HepG2 (cell line): Measurements from ENCODE around the gene PRRC1. TPM values are rescaled to one million over a fixed set of nuclear protein-coding genes. Genes with fewer than 3 reads are reported as not detected.

Experiments
- ATAC-seq: fragments of 200-7000 bp; cut with Tn5 transposase; 3 replicates; pipeline ENCODE4 v1.9.1; 2020; ENCODE audit warnings: mild to moderate bottlenecking, moderate library complexity
- BruUV-seq: library from RNA; stranded (reverse); fragments of 400-500 nt; replicated peaks from 2 replicates; lab custom pipeline; 2021; lab: Mats Ljungman, UMichigan
- CTCF ChIA-PET: fragments of 300-600 bp; formaldehyde crosslinking; extraction: SDS; loops from one replicate; lab custom pipeline; 2021; ENCODE audit warnings: low total read pairs, inconsistent platforms, low intra/inter-chr PET ratio; lab: Yijun Ruan, JAX
- POLR2A ChIA-PET: fragments of 350-600 bp; sonication (Branson Sonifier 250); formaldehyde crosslinking; loops from one replicate; lab custom pipeline; 2020; ENCODE audit warnings: antibody characterized with exemption, inconsistent platforms; lab: Yijun Ruan, JAX
- DNase-seq: peaks from one replicate; pipeline ENCODE4 v3.0.0-alpha.2; 2015; ENCODE audit warnings: low spot score
- FAIRE-seq: peaks from 3 replicates; lab custom pipeline; 2011; peaks lifted over from hg19 to GRCh38; lab: Jason Lieb, UNC
- H2AFZ ChIP-seq: one replicate; pipeline ENCODE4 v1.6.1; 2011; ENCODE audit warnings: low read length, inconsistent platforms
- H3K27ac ChIP-seq: fragments of 300-600 bp; 3 replicates; pipeline ENCODE4 v1.8.0; 2011; ENCODE audit warnings: mixed run types, mild to moderate bottlenecking, mixed read lengths, low read length, inconsistent platforms; ENCODE audit not compliant: insufficient read depth; ENCODE audit errors: extremely low read length
- H3K27me3 ChIP-seq, 2 experiments: fragments of 200-600 bp in 1 of 2; 2 replicates in 1 of 2; 3 replicates in 1 of 2; pipeline versions ENCODE4 v1.6.0 to v1.8.0; 2011; ENCODE audit warnings: low read length in 2 of 2, mild to moderate bottlenecking in 2 of 2, moderate library complexity in 2 of 2, inconsistent platforms in 1 of 2; ENCODE audit not compliant: insufficient read depth in 2 of 2, control insufficient read depth in 1 of 2
- H3K36me3 ChIP-seq, 2 experiments: fragments of 200-600 bp in 1 of 2; replicated peaks in 1 of 2; 2 replicates in 1 of 2; 3 replicates in 1 of 2; pipeline versions ENCODE4 v1.5.1 to v1.8.0; 2011; ENCODE audit warnings: low read length in 2 of 2, inconsistent platforms in 1 of 2; ENCODE audit not compliant: insufficient read depth in 2 of 2, control insufficient read depth in 1 of 2
- H3K4me1 ChIP-seq: 2 replicates; pipeline ENCODE4 v1.5.1; 2012; ENCODE audit warnings: low read length, inconsistent platforms; ENCODE audit not compliant: insufficient read depth
- H3K4me2 ChIP-seq: 2 replicates; pipeline ENCODE4 v1.6.0; 2011; ENCODE audit warnings: low read depth, low read length, inconsistent platforms
- H3K4me3 ChIP-seq, 3 experiments: fragments of 200-600 bp in 1 of 3; sonication (generic), shearing (Covaris generic) in 1 of 3; replicated peaks in 1 of 3; 2 replicates each; pipeline ENCODE4 v1.5.1; 2011 to 2016; ENCODE audit warnings: low read length in 3 of 3, inconsistent platforms in 2 of 3, low read depth in 2 of 3, mild to moderate bottlenecking in 2 of 3, control low read depth in 1 of 3, mixed read lengths in 1 of 3; ENCODE audit not compliant: insufficient read depth in 1 of 3
- H3K79me2 ChIP-seq: one replicate; pipeline ENCODE4 v1.6.1; 2011; ENCODE audit warnings: low read length, inconsistent platforms; ENCODE audit not compliant: insufficient read depth
- H3K9ac ChIP-seq: 2 replicates; pipeline ENCODE4 v1.6.0; 2011; ENCODE audit warnings: mild to moderate bottlenecking, low read depth, low read length, inconsistent platforms; ENCODE audit not compliant: insufficient read depth
- H3K9me3 ChIP-seq: 2 replicates; pipeline ENCODE4 v1.5.1; 2012; ENCODE audit warnings: mild to moderate bottlenecking, low read length
- H4K20me1 ChIP-seq: 2 replicates; pipeline ENCODE4 v1.6.0; 2011; ENCODE audit warnings: inconsistent platforms, mild to moderate bottlenecking, low read length, moderate library complexity; ENCODE audit not compliant: insufficient read depth
- HOXA3 ChIP-seq: sonication (generic); formaldehyde crosslinking; IDR thresholded peaks from 2 replicates; pipeline ENCODE4 v1.5.0; 2020; ENCODE audit warnings: missing genetic modification reagents
- HOXA7 ChIP-seq: sonication (generic); formaldehyde crosslinking; IDR thresholded peaks from 2 replicates; pipeline ENCODE4 v1.8.1; 2022; ENCODE audit warnings: mild to moderate bottlenecking, missing genetic modification reagents, moderate library complexity
- KLF15 ChIP-seq: sonication (generic); formaldehyde crosslinking; IDR thresholded peaks from 2 replicates; pipeline ENCODE4 v1.8.1; 2023; ENCODE audit warnings: borderline replicate concordance, mild to moderate bottlenecking, inconsistent platforms, missing genetic modification reagents, mixed read lengths
- NBN ChIP-seq: fragments of 450-650 bp; conservative IDR thresholded peaks from 2 replicates; pipeline ENCODE4 v1.6.1; 2017
- NCOA1 ChIP-seq: sonication (generic); formaldehyde crosslinking; IDR thresholded peaks from 2 replicates; pipeline ENCODE4 v1.9.0; 2021; ENCODE audit warnings: missing genetic modification reagents
- RAD51 ChIP-seq: fragments of 450-650 bp; IDR thresholded peaks from 2 replicates; pipeline ENCODE4 v1.6.1; 2016; ENCODE audit warnings: borderline replicate concordance
- SALL1 ChIP-seq: sonication (generic); formaldehyde crosslinking; IDR thresholded peaks from 2 replicates; pipeline ENCODE4 v1.8.0; 2022; ENCODE audit warnings: mild to moderate bottlenecking, missing genetic modification reagents
- SP4 ChIP-seq: sonication (generic); formaldehyde crosslinking; IDR thresholded peaks from 2 replicates; pipeline ENCODE4 v1.8.1; 2023; ENCODE audit warnings: mild to moderate bottlenecking, missing genetic modification reagents
- YY1 ChIP-seq: IDR thresholded peaks from 2 replicates; pipeline ENCODE4 v1.6.1; 2011; ENCODE audit warnings: low read length, low read depth, moderate library complexity, mild to moderate bottlenecking; ENCODE audit not compliant: insufficient read depth, insufficient replicate concordance
- ZNF780A ChIP-seq: sonication (generic); formaldehyde crosslinking; IDR thresholded peaks from 2 replicates; pipeline ENCODE4 v1.8.0; 2022; ENCODE audit warnings: mild to moderate bottlenecking, missing genetic modification reagents, moderate library complexity
- whole genome bisulfite sequencing: methylation state at CpG from one replicate; pipeline ENCODE4 v1.1.6; 2017; ENCODE audit warnings: low lambda C conversion rate; 5-methylcytosine and 5-hydroxymethylcytosine counted together
- in situ Hi-C: cut with HindIII; loops from 2 replicates; pipeline ENCODE4 v1.10.0; 2017; ENCODE audit warnings: low pct_unique_long_range_greater_than_20kb; ENCODE audit not compliant: extremely low pct_ligation_motif_present
- intact Hi-C: fragments of 100-400 bp; cut with micrococcal nuclease; formaldehyde crosslinking; loops from one replicate; pipeline ENCODE4 v1.10.0; 2022; ENCODE audit not compliant: unreplicated experiment
- polyA plus RNA-seq, 8 experiments: library from polyadenylated mRNA; depleted of rRNA in 3 of 8; stranded (reverse) in 7 of 8; unstranded in 1 of 8; fragments of >200 nt; fragmentation: Illumina TruSeq in 4 of 8; extraction: Trizol in 4 of 8; gene quantifications; 2 replicates each; pipeline versions ENCODE4 v1.2.1 to v1.2.3, GENCODE V29; 2011 to 2016; ENCODE audit warnings: low read depth in 4 of 8, missing spikeins in 1 of 8, mixed read lengths in 1 of 8; ENCODE audit not compliant: insufficient read depth in 1 of 8
- total RNA-seq, 5 experiments: library from RNA; depleted of rRNA; stranded (reverse); fragments of >200 nt; fragmentation: Illumina TruSeq; extraction: Trizol; gene quantifications; 2 replicates each; pipeline ENCODE4 v1.2.3, GENCODE V29; 2016; ENCODE audit warnings: low read depth in 1 of 5
- TF ChIP-seq, protein P1 (sequence below): IDR thresholded peaks from 2 replicates; pipeline ENCODE4 v1.6.1; 2016; ENCODE audit warnings: low read depth
- TF ChIP-seq, protein P2 (sequence below), 2 experiments: sonication (generic) in 1 of 2; formaldehyde crosslinking in 1 of 2; IDR thresholded peaks; 2 replicates each; pipeline versions ENCODE4 v1.6.1 to v1.9.0; 2014 to 2022; ENCODE audit warnings: antibody characterized with exemption in 1 of 2, borderline replicate concordance in 1 of 2, inconsistent platforms in 1 of 2, low read depth in 1 of 2, missing genetic modification reagents in 1 of 2

PRRC1 gene
- total and polyA plus RNA-seq, 2 of the 13 experiments (the other 11 are each of a cell fraction or from before 2014, with no cell fraction given), result 48.5 to 51.9 TPM

DNA sequence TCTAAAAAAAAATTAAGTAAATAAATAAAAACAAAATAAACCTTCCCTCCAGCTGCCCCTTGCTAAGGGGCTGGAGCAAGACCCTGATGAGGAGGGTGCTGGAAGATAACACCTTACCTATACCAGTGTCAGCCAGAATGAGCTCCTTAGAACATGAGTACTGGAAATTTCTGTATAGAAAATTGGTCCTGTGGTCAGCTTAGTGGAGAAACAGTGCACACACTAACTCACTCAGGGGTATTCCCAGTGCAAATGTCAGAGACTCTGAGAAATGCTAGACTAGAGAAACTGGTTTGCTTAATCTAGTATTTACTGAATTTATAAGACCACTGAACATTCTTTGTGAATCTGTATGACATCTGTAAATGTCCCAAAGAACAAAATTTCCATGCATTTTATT, 69.4 kb downstream of the PRRC1 start (continued):
- TF ChIP-seq SALL1 (CRISPR knock-in tag) (no peak), NBN (no peak)
- TF ChIP-seq, all 625 proteins: peak for 0

DNA sequence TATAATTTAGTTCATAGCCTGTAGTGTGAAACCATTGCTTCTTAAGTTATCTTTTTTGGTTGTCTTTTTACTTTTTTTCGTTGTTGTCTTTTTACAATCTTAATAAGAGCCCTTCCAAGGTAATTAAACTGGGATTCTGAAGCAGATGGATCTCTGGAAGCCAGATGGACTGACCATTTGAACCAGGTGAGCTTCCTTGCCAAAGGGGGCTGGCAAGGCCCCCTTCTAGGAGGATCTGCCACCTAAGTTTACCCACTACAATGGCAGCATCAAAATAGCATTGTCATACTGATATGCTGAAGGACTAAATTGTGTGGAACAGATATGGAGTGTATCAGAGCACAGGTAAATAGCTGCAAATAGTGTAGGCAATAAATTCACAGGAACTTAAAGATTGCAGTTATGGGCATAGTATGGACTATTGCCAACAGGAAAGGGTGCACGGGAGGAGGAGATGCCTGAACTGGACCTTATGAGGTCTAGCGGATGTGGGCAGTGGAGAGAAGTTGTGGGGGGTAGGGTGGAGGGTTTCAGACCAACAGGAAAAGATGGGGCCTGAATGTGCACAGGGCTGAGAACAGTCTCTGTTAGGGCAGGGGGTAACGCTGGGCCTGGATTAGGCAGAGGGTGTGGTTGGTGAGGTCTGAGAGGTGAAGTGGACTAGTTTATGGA, 69.9 kb downstream of the PRRC1 start:
- BruUV-seq, result no TSS peak
- H3K9ac ChIP-seq, result no peak overlapping the region
- no peak overlapping the region for H3K4me2 ChIP-seq
- H2AFZ ChIP-seq, result no peak overlapping the region
- no peaks in the 10 kb centered on the region for H3K79me2 ChIP-seq
- H3K36me3 ChIP-seq, result no peaks in the 10 kb centered on the region
- no peak overlapping the region for H3K27ac ChIP-seq
- in situ Hi-C loops (no loop called here), intact Hi-C loops (no loop called here)
- TF ChIP-seq YY1 (no peak), NCOA1 (no peak), RAD51 (no peak), HOXA7 (CRISPR knock-in tag) (no peak), SP4 (CRISPR knock-in tag) (no peak), ZNF780A (no peak), HOXA3 (CRISPR knock-in tag) (no peak), KLF15 (CRISPR knock-in tag) (no peak)
- TF ChIP-seq, protein P1, sequence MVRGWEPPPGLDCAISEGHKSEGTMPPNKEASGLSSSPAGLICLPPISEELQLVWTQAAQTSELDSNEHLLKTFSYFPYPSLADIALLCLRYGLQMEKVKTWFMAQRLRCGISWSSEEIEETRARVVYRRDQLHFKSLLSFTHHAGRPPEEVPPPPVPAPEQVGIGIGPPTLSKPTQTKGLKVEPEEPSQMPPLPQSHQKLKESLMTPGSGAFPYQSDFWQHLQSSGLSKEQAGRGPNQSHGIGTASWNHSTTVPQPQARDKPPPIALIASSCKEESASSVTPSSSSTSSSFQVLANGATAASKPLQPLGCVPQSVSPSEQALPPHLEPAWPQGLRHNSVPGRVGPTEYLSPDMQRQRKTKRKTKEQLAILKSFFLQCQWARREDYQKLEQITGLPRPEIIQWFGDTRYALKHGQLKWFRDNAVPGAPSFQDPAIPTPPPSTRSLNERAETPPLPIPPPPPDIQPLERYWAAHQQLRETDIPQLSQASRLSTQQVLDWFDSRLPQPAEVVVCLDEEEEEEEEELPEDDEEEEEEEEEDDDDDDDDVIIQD (CRISPR knock-in tag), result no peak
- TF ChIP-seq, protein P2, sequence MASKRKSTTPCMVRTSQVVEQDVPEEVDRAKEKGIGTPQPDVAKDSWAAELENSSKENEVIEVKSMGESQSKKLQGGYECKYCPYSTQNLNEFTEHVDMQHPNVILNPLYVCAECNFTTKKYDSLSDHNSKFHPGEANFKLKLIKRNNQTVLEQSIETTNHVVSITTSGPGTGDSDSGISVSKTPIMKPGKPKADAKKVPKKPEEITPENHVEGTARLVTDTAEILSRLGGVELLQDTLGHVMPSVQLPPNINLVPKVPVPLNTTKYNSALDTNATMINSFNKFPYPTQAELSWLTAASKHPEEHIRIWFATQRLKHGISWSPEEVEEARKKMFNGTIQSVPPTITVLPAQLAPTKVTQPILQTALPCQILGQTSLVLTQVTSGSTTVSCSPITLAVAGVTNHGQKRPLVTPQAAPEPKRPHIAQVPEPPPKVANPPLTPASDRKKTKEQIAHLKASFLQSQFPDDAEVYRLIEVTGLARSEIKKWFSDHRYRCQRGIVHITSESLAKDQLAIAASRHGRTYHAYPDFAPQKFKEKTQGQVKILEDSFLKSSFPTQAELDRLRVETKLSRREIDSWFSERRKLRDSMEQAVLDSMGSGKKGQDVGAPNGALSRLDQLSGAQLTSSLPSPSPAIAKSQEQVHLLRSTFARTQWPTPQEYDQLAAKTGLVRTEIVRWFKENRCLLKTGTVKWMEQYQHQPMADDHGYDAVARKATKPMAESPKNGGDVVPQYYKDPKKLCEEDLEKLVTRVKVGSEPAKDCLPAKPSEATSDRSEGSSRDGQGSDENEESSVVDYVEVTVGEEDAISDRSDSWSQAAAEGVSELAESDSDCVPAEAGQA (IDR thresholded peaks at IDR 0.05; ENCODE audit: low read depth), result no peak
- TF ChIP-seq, protein P2 (CRISPR knock-in tag; IDR thresholded peaks at IDR 0.05; ENCODE audit: borderline replicate concordance), result no peak
- no peaks in the 10 kb centered on the region for H4K20me1 ChIP-seq
- H3K4me1 ChIP-seq, result peaks cover 16% of the 10 kb centered on the region
- H3K9me3 ChIP-seq, result no peaks in the 10 kb centered on the region
- WGBS, result 43% methylated on average over 4 of the region's 4 CpGs
- H3K4me3 ChIP-seq, result no peak overlapping the region
- no peak for DNase-seq
- CTCF ChIA-PET, result no interaction called here
- FAIRE-seq, result no peak
- H3K27me3 ChIP-seq, result no peaks in the 10 kb centered on the region
- POLR2A ChIA-PET, result no interaction called here
- no peak for ATAC-seq
